8988T (cell line): ENCODE data around the gene CCT2.
"Not testable (repeated sequence)": the region's sequence is repeated elsewhere in the genome, so short reads cannot be mapped to it uniquely, and the experiment has no call there.

Experiments
- DNase-seq: peaks from one replicate; pipeline ENCODE4 v3.0.0; 2011

Gene CCT2

DNA sequence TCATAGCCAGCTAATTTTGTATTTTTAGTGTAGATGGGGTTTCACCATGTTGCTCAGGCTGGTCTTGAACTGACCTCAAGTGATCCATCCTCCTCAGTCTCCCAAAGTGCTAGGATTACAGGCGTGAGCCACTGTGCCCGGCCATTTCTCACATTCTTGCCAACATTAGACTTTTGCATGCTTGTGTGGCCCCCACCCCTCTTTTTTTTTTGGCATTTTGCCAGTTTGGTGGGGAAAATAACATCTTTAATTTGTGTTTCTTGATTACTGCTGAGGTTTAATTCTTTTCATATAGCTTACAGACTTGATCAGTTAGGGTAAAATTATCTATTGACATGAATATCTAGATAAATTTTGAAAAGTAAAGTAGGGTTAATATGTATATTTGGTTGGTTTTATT, 3.8 kb downstream of the CCT2 start:
- DNase-seq = no peak

DNA sequence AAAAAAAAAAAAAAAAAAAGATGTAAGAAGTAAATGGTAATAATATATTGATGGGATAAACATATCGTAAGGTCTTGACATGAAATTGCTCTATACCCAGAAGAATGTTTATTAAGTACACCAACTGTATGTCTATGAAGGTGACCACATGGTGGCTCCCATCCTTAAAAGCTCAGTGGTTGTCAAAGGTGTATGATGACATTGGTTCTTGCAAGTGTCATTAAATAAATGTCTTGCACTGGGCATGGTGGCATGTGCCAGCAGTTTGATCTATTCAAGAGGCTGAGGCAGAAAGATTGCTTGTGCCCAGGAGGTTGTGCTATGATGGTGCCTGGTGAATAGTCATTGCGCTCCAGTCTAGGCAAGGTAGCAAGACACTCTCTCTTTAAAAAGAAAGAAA, 10.4 kb downstream of the CCT2 start:
- no peak for DNase-seq

DNA sequence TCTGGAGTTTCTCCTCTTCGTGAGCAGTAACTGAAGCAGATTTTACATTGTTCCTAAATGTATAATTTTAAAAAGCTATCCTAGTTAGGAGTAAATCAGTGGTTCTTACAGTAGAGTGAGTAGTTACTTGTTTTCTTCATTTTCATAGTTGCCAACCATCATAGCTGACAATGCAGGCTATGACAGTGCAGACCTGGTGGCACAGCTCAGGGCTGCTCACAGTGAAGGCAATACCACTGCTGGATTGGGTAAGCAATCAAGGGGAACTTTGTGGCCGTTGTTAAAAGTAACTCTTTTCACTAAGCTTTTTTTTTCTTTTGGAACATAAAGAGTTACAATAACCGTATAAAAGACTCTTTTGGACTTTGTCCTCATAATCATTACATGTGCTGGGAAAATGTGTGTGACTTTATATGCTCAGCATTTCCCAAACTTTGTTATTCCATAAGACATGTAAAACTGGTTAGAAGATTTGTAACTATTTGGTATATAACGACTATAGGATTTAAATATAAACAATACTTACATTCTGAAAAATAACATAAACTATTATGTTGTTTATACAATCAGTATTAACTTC, 13.0 kb downstream of the CCT2 start:
- no peak for DNase-seq

DNA sequence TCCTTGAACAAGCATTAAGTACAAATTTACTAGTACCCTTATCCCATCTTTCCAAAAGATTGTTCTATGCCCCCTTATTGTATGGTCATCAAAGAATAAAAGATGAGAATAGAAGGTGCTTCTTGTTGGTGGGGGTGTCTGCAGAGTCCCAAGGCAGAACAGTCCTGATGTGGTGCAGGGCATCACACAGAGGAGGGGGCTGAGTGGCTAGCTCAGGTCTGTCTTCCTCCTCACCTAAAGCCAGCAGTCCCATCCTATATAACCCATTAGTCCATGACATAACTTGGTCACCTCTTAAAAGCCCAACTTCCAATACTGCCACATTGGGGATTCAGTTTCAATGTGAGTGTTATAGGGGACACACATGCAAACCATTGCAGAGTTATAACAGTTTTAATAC, 15.5 kb downstream of the CCT2 start:
- DNase-seq = no peak

DNA sequence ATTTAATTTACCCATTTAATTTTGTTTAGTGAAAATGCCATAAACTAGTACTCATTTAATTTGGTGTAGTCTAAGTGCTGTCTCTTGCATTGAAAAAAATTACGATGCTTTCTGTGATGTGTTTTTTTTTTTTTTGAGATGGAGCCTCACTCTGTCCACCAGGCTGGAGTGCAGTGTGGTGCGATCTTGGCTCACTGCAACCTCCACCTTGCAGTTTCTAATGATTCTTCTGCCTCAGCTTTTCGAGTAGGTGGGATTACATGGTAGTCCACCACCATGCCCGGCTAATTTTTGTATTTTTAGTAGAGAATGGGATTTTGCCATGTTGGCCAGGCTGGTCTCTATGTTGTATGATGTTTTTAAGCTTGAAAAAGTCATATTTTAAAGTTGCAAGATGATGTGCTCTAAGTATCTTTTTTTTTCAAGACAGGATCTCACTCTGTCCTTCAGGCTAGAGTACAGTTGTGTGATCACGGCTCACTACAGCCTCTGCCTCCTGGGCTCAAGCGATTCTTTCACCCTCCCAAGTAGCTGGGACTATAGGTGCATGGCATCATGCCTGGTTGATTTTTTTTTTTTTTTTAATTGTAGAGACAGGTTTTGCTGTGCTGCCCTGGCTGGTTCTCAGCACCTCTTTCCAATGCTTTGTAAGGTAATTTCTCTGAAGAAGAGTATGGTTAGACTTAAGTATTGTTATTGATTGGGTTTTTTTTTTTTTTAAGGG, 16.9 kb downstream of the CCT2 start:
- no peak for DNase-seq

DNA sequence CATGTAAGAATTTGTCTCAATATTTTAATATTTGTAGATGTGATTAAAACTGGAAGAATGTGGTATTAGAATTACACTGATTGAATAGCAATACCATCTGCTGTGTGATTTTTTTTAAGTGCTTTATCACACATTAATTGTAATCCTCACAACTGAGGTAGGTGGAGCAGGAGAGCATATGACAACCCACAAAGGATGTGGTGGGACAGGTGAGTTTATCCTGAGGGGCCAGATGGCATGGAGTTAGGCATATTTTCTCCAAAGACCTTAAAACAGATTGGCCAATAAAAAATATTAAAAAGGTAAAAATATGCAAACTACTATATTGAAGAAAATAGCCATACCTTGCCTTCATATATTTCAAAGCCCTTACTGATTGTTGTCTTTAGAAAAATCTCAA, 17.7 kb downstream of the CCT2 start:
- no peak for DNase-seq

DNA sequence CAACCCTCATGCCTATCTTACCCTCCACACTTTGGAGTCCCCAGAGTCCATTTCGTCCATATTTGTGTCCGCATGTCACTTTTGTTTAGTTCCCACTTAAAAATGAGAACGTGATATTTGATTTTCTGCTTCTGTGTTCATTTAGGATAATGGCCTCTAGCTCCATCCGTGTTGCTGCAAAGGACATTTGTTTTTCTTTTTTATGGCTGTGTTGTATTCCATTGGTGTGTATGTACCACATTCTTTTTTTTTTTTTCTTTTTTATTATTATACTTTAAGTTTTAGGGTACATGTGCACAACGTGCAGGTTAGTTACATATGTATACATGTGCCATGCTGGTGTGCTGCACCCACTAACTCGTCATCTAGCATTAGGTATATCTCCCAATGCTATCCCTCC, 18.3 kb downstream of the CCT2 start:
- not testable (repeated sequence) for DNase-seq

DNA sequence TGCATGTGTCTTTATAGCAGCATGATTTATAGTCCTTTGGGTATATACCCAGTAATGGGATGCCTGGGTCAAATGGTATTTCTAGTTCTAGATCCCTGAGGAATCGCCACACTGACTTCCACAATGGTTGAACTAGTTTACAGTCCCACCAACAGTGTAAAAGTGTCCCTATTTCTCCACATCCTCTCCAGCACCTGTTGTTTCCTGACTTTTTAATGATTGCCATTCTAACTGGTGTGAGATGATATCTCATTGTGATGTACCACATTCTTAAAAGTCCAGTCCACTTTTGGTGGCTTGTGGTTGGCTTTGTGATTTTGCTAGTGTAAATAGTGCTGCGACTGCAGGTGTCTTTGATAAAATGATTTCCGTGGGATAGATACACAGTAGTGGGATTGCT, 19.0 kb downstream of the CCT2 start:
- DNase-seq = not testable (repeated sequence)

DNA sequence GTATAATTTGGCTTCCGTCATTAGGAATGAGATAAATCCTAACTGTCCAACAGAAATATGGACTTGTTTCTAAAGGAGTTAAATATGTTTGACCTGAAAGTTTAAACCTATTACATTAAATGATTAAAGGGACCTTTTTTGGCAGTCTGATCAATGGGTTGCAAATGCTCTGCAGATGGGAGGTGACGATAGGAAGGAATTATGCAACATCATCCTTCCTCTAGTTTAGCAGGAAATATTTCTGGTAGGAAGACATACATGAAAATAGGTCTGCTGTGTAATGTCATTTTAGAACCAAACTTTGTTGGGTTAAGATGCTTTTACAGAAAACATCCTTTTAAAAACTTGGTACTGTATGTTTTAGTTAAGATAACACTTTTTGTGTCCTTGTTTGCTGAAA, 22.9 kb downstream of the CCT2 start:
- DNase-seq = no peak

DNA sequence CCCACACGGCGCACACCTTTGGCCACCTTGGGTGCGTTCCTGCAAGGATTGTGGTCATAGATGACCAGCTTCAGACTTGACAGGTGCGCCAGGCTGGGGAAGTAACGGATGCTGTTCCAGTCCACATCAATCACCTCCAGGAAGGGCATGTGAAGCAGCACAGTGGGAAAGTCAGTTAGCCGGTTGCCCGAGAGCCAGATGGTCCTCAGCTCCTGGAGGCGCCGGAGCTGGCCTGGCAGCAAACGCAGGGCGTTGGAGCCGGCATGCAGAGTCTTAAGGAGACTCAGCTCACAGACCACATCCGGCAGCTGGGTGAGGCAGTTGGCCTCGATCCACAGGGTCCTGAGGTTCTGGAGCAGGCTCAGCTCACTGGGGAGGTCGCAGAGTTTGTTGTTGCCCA, 24.9 kb downstream of the CCT2 start:
- no peak for DNase-seq

DNA sequence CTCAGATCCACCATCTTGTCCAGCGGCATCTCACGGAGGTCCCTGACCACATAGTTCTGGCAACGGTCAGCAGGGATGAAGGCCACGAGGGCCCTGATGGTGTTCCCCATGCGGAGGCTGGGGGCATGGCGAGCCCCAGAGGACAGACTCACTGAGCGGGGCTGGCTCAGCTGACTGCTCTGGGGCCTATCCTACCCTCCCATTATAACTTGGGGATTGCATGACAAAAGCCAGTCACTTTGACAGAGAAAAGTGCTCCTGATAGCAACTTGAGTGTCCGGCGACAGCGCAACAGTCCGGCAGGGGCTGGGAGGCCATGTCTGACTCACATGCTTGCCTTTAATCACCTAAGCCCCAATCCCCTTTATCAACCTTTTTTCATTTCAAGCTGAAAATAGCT, 25.5 kb downstream of the CCT2 start, which contains the start of gene LRRC10:
Gene LRRC10 (minus strand): TSS at position 179 of the 400 bp plus-strand sequence. CDS start 69 bp downstream, at position 110.
- no peak for DNase-seq

DNA sequence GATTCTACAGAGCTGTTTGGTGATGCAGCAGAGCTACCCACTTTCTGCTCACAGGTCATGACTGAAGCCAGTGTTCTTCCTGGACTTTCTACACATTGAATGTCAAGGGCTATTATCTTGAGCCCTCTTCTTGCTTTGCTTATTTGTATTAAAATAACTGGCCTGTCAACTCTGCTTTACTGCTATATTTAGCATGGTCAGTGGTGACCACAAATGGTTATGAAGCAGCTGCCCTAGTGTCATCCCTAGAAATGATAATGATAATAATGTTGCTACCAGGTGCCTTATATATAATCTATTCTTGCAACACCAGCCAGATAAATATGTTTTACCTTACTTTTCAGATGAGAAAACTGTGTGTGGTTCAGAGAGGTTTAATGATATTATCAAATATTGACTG, 28.1 kb downstream of the CCT2 start:
- no peak for DNase-seq

DNA sequence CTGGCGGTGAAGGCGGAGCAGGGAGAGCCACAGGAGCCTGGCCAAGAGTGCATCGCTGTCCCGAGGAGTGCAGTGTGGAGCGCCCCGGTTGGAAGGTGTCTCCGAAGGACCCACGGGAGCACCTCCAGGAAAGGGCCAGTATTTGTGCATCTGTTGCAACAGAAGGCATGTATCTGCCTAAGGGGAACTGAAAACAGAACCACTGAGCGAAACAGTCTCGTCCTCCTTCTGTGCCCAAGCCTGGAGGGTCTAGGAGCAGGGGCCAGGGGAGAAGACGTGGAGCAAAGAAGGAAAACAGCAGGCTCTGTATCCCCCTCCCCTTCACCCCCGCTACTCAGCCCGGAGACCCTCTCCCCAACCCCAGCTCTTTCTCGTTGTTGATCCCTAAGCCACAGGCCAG, 30.8 kb downstream of the CCT2 start:
- no peak for DNase-seq

DNA sequence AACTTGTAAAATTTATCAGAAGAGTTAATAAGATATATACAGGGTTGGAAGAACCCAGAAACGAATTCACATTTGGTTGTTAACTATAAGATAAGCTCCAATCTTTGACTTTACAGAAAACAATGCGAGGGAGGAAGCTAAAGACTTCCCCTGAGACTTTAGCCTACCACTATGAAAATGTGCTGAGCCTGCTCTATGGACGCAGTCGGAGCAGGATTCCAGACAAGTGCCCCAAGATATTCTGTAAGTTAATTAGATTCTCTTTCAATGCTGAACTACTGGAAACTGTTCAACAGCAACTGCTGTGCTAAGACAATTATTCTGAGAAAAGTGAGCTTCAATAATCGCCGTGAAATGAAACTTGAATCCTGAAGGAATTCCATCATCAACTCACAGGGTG, 33.8 kb downstream of the CCT2 start:
- no peak for DNase-seq

DNA sequence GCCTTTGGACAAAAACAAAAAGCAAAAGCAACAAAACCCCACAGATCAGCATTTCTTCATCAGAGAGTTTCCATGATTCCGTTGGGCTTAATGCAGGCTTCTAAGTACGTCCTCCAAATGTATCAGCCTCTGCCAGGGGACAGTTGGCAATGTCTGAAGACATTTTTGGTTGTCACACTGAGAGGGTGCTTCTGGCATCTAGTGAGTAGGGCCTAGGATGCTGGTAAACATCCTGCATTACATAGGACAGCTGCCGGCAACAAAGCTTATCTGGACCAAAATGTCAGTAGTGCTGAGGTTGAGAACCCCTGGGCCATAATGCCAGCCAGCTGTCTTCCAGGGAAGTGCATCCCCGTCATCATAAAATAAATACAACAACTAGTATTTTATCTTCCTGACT, 34.8 kb downstream of the CCT2 start:
- DNase-seq = no peak

DNA sequence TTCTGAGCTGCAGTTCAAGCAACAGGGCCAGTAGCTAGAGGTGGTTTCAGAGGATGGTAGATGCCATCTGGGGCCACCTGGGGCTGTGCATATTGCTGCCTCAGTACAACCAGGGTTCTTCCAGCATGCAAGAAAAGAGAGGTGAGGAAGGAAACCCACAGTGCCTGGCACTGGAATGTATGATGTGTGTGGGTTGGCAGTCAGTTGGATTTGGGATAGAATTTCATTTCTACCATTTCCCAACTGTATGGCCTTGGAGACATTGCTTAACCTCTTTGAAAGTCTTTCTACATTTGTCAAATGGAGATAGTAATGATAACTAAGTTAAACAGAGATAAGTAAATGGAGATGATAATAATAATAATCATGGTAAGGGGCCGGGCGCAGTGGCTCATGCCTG, 35.7 kb downstream of the CCT2 start:
- DNase-seq = no peak

DNA sequence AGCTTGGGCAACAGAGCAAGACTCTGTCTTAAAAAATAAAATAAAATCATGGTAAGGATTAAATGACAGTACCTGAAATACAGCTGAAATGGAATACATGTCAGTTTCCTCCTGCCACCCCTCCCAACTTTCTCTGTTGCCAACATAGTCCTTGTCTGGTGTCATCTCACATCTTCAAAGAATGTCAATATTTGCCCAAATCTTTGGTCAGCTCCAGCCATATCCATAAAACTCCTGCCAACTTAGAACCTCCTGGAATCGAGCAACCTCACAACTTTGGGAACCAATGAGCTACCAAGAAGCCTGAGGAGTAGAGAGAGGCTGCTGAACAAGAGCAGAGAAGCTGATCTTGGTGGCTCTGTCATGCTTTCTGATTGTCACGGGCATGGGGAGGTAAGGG, 36.3 kb downstream of the CCT2 start:
- DNase-seq = no peak

DNA sequence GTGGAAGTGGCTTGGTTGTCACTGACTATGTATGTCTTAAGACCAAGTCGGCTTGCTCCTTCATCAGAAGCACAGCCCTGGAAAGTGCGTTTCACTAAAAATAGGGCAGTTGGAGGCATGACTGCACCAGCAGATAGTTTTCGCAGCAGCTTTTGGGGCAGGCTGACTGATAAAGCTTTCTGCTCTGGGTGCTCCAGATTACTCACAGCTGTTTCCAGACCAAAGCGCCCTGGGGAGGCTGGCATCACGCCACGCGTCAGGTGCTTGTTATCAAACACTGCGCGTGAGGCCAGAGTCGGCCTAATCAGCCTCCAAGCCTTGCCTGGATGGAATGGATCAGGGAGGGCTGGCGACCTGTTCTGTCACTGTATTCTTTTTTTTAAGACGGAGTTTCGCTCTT, 38.7 kb downstream of the CCT2 start:
- no peak for DNase-seq

DNA sequence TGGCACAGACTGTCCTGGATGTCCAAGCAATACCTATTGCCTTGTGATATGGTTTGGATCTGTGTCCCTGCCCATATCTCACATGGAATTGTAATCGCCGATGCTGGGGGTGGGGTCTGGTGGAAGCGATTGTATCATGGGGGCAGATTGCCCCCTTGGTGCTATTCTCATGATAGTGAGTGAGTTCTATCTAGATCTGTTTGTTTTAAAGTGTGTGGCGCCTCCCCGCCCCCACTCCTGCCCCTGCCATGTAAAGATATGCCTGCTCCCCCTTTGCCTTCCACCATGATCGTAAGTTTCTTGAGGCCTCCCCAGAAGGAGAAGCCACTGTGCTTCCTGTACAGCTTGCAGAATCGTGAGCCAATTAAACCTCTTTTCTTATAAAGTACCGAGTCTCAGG, 42.2 kb downstream of the CCT2 start:
- DNase-seq = no peak

DNA sequence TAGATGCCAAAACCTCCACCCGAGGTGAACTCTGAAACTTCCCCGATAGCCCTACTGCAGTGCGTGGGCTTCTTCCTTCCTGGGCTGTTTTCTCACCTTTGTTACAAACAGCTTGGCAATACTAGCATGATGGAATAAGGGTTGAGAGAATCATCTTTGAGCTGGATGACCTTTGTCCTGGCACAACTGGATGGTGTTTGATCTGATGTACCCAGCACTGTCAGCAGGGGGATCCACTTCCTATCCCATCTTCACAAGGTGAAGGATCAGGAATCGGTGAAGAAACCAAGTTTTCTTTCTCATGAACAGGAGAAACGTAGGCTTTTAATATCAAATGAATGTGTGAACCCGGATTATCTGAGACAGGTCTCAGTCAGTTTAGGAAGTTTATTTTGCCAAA, 44.9 kb downstream of the CCT2 start:
- peak; percentile 39 for DNase-seq

DNA sequence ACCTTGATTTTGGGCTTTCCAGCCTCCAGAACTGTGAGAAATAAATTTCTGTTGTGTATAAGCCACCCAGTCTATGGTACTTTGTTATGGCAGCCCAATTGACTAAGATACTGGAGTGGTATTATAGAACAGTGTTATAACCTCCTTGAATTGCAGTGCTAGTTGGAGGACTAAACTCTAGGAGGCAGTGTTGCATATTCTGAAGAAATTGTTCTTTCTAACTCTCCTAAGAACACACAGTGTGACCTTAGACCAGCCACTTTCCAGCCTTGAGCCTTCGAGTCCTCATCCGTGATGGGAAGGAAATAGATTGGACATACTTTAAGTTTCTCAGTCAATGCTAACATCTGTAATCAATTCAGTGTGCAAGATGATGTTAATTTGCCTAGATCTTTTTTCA, 47.8 kb downstream of the CCT2 start:
- DNase-seq = no peak

DNA sequence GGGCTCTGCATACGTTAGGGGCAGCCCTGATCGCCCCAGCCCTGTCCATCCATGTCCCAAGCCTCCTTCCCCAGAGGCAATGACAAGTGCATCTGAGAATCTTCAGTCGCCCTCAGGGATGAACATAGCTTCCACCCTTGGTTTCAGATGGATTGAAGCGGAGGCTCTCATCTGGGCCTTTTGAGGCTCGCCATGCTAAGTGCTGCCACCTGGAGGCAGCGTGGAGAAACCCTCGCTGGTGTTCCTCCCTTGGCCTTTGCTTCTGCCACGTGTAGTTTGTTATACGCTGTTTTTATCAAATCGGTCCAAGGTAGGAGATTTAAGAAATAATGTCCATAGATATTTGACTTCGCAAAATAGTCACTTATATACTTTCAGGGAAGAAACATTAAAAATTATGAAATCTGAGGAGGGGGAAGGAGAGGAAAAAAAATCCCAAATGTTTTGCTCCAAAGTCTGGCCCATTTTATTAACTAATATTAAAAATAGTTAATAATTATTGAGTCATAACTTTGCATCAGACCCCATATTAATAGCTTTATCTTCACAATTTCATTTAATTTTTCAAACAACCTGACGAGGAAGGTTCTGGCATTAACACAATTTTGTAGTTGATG, 54.2 kb downstream of the CCT2 start:
- peak; percentile 70 for DNase-seq

DNA sequence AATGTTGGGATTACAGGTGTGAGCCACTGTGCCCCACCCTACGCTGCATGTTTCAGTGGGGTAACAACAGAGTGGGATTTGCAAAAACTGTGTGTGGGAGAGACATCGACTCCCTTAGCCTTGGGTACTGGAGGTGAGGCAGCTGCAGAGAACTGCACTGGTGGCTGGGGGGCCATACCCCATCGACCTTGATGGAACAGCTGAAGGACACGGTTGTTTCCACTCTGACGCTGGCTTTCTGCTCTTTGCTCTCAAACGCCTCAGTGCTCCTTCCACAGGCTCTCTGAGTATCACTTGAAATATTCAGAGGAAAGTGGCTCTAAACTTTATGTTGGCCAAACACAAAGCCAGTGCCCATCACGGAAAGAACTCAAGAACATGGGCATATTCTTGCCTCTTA, 56.3 kb downstream of the CCT2 start:
- no peak for DNase-seq

DNA sequence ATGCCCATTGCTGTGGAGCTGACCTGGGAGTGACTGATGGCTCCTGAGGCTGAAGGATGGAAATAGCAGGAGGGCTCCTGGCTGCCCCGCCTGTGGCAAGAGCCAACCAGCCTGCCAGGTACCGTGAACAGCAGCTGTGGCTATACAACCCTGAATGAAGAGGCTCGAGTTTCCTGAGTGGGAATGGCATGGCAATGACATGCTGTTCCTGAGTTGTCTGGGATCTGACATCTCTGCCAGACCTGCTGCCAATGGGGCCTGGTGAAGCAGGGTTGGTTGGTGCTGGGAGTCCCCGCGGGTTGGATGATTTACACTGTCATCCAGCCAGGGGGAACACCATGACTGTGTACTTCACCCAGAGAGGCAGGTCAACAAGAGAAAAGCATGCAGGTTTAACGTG, 57.3 kb downstream of the CCT2 start:
- no peak for DNase-seq

DNA sequence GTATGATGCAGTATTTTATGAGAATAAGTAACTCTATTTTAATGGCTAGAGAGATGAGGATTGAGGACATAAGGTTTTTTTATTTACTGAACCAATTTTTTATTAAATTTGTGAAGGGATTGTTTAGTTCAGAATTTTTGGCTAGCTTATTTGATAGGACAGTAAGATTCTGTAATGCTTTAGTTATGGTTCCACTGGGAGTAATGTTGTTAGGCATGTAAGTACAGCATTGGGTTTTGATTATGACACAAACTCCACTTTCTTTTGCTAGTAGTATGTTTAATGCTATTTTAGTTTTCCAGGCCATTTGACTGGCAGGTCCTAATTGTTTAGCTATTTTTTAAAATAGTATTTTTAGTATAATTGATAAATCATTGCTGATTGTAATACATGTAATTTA, 59.3 kb downstream of the CCT2 start:
- DNase-seq = no peak
